ENCODE data around the gene DLGAP1. TPM values are rescaled to one million over a fixed set of nuclear protein-coding genes. Genes with fewer than 3 reads are reported as not detected.

The DLGAP1 gene
- total RNA-seq, 1 donor from 2014 or later = 13.6 TPM

- H3K9me3 Mint-ChIP-seq (ENCODE audit: unreplicated experiment) = no peaks in the 10 kb centered on the region
- H3K27ac Mint-ChIP-seq (ENCODE audit: unreplicated experiment) = no peak overlapping the region
- H3K4me1 Mint-ChIP-seq (ENCODE audit: low read depth, unreplicated experiment) = peaks cover 3% of the 10 kb centered on the region
- no peak for DNase-seq
- no peak for TF ChIP-seq CTCF (IDR thresholded peaks at IDR 0.05; ENCODE audit: partially characterized antibody, unreplicated experiment)
- peaks cover 3% of the 10 kb centered on the region for H3K27me3 Mint-ChIP-seq (ENCODE audit: unreplicated experiment)
- H3K4me3 Mint-ChIP-seq (ENCODE audit: unreplicated experiment) = no peak overlapping the region
- H3K36me3 Mint-ChIP-seq (ENCODE audit: unreplicated experiment) = no peaks in the 10 kb centered on the region
Observed at GRCh38 chr18:3554811-3555427, 900.2 kb downstream of the DLGAP1 start.

- H3K4me3 Mint-ChIP-seq (ENCODE audit: unreplicated experiment) = no peak overlapping the region
- no peaks in the 10 kb centered on the region for H3K36me3 Mint-ChIP-seq (ENCODE audit: unreplicated experiment)
- H3K9me3 Mint-ChIP-seq (ENCODE audit: unreplicated experiment) = no peaks in the 10 kb centered on the region
- H3K4me1 Mint-ChIP-seq (ENCODE audit: low read depth, unreplicated experiment) = peaks cover 3% of the 10 kb centered on the region
- no peak overlapping the region for H3K27ac Mint-ChIP-seq (ENCODE audit: unreplicated experiment)
- TF ChIP-seq CTCF (IDR thresholded peaks at IDR 0.05; ENCODE audit: partially characterized antibody, unreplicated experiment) = no peak
- no peak for DNase-seq
- peaks cover 3% of the 10 kb centered on the region for H3K27me3 Mint-ChIP-seq (ENCODE audit: unreplicated experiment)
Observed at GRCh38 chr18:3554091-3554601, 901.0 kb downstream of the DLGAP1 start.

GRCh38 chr18:3552305-3552704 lies 902.8 kb downstream of the DLGAP1 start:
- no peaks in the 10 kb centered on the region for H3K36me3 Mint-ChIP-seq (ENCODE audit: unreplicated experiment)
- peaks cover 3% of the 10 kb centered on the region for H3K27me3 Mint-ChIP-seq (ENCODE audit: unreplicated experiment)
- H3K27ac Mint-ChIP-seq (ENCODE audit: unreplicated experiment) = no peak overlapping the region
- peaks cover 3% of the 10 kb centered on the region for H3K4me1 Mint-ChIP-seq (ENCODE audit: low read depth, unreplicated experiment)
- H3K4me3 Mint-ChIP-seq (ENCODE audit: unreplicated experiment) = no peak overlapping the region
- TF ChIP-seq CTCF (IDR thresholded peaks at IDR 0.05; ENCODE audit: partially characterized antibody, unreplicated experiment) = no peak
- DNase-seq = no peak
- H3K9me3 Mint-ChIP-seq (ENCODE audit: unreplicated experiment) = no peaks in the 10 kb centered on the region

GRCh38 chr18:3547891-3548615 lies 907.1 kb downstream of the DLGAP1 start:
- Mint-ChIP-seq H3K9me3 (ENCODE audit: unreplicated experiment) (peaks cover 2% of the 10 kb centered on the region), H3K27ac (ENCODE audit: unreplicated experiment) (no peak overlapping the region), H3K27me3 (ENCODE audit: unreplicated experiment) (peaks cover 3% of the 10 kb centered on the region), H3K4me1 (ENCODE audit: low read depth, unreplicated experiment) (peaks cover 2% of the 10 kb centered on the region), H3K36me3 (ENCODE audit: unreplicated experiment) (no peaks in the 10 kb centered on the region), H3K4me3 (ENCODE audit: unreplicated experiment) (no peak overlapping the region)
- no peak for DNase-seq
- no peak for TF ChIP-seq CTCF (IDR thresholded peaks at IDR 0.05; ENCODE audit: partially characterized antibody, unreplicated experiment)

- Mint-ChIP-seq H3K9me3 (ENCODE audit: unreplicated experiment) (peaks cover 2% of the 10 kb centered on the region), H3K27ac (ENCODE audit: unreplicated experiment) (no peak overlapping the region), H3K4me3 (ENCODE audit: unreplicated experiment) (no peak overlapping the region), H3K27me3 (ENCODE audit: unreplicated experiment) (peaks cover 3% of the 10 kb centered on the region), H3K4me1 (ENCODE audit: low read depth, unreplicated experiment) (peaks cover 2% of the 10 kb centered on the region), H3K36me3 (ENCODE audit: unreplicated experiment) (no peaks in the 10 kb centered on the region)
- DNase-seq = no peak
- TF ChIP-seq CTCF (IDR thresholded peaks at IDR 0.05; ENCODE audit: partially characterized antibody, unreplicated experiment) = no peak
Observed at GRCh38 chr18:3546106-3546505, 909.0 kb downstream of the DLGAP1 start.
